HCT116 (cell line): ENCODE data around the gene CTAGE9.

Source experiments
- CBX3 ChIP-seq: IDR thresholded peaks from 2 replicates; pipeline ENCODE4 v1.6.1; 2012; ENCODE audit warnings: low read depth
- EZH2 ChIP-seq: fragments of 200-600 bp; sonication (generic); IDR thresholded peaks from 2 replicates; pipeline ENCODE4 v1.6.1; 2017; ENCODE audit warnings: antibody characterized with exemption, mixed run types
- POLR2AphosphoS5 ChIP-seq: IDR thresholded peaks from 2 replicates; pipeline ENCODE4 v1.6.1; 2011; ENCODE audit warnings: mild to moderate bottlenecking, low read depth, low read length, moderate library complexity
- ZBTB33 ChIP-seq: IDR thresholded peaks from 2 replicates; pipeline ENCODE4 v1.6.1; 2011; ENCODE audit warnings: mild to moderate bottlenecking, low read length, moderate library complexity; ENCODE audit not compliant: insufficient replicate concordance; ENCODE audit errors: extremely low read depth
- ZNF274 ChIP-seq: fragments of 200-500 bp; sonication (Bioruptor generic); IDR thresholded peaks from 2 replicates; pipeline ENCODE4 v1.6.1; 2014; ENCODE audit warnings: mild to moderate bottlenecking, low read depth, low read length, inconsistent platforms
- TF ChIP-seq, protein P1 (sequence below), 3 experiments: fragments of 200-600 bp in 1 of 3; sonication (generic) in 1 of 3; IDR thresholded peaks in 2 of 3; conservative IDR thresholded peaks in 1 of 3; 2 replicates each; pipeline ENCODE4 v1.5.1; 2012 to 2017; ENCODE audit warnings: low read depth in 2 of 3, low read length in 2 of 3, antibody characterized with exemption in 1 of 3, borderline replicate concordance in 1 of 3, control low read depth in 1 of 3, mild to moderate bottlenecking in 1 of 3, mixed read lengths in 1 of 3, mixed run types in 1 of 3, moderate library complexity in 1 of 3; ENCODE audit not compliant: insufficient read depth in 1 of 3

GRCh38 chr6:131717836-131718542, 7.2 kb upstream of the CTAGE9 start:
- TF ChIP-seq CBX3 = no peak
- TF ChIP-seq, protein P1, sequence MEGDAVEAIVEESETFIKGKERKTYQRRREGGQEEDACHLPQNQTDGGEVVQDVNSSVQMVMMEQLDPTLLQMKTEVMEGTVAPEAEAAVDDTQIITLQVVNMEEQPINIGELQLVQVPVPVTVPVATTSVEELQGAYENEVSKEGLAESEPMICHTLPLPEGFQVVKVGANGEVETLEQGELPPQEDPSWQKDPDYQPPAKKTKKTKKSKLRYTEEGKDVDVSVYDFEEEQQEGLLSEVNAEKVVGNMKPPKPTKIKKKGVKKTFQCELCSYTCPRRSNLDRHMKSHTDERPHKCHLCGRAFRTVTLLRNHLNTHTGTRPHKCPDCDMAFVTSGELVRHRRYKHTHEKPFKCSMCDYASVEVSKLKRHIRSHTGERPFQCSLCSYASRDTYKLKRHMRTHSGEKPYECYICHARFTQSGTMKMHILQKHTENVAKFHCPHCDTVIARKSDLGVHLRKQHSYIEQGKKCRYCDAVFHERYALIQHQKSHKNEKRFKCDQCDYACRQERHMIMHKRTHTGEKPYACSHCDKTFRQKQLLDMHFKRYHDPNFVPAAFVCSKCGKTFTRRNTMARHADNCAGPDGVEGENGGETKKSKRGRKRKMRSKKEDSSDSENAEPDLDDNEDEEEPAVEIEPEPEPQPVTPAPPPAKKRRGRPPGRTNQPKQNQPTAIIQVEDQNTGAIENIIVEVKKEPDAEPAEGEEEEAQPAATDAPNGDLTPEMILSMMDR (IDR thresholded peaks at IDR 0.05 in 2 of 3, conservative IDR thresholded peaks at IDR 0.05 in 1 of 3; ENCODE audit: borderline replicate concordance in 1 of 3, insufficient read depth in 1 of 3, low read depth in 2 of 3, low read length in 2 of 3) = no peak
- TF ChIP-seq EZH2 = no peak
- no peak for TF ChIP-seq ZNF274
- TF ChIP-seq POLR2AphosphoS5 = no peak
- TF ChIP-seq ZBTB33 = no peak
